Uterus (tissue), 4 donors: ENCODE measurements around the gene IRS1. TPM values are rescaled to one million over a fixed set of nuclear protein-coding genes. Genes with fewer than 3 reads are reported as not detected.

ENCODE experiments used
- DNase-seq, 2 donors: peaks; one replicate each; pipeline ENCODE4 v3.0.0-alpha.2; 2019 to 2020
- H3K27ac ChIP-seq, 2 donors: fragments of 200-600 bp; sonication (generic); 1 replicate in 1 of 2; 2 replicates in 1 of 2; pipeline ENCODE4 v1.5.1; 2016 to 2018
- H3K27me3 ChIP-seq, 2 donors: fragments of 200-600 bp; sonication (generic); one replicate each; pipeline ENCODE4 v1.5.1; 2018 to 2019; ENCODE audit warnings: control low read depth in 1 of 2
- H3K36me3 ChIP-seq, 2 donors: fragments of 200-600 bp; sonication (generic); one replicate each; pipeline ENCODE4 v1.5.1; 2019; ENCODE audit warnings: control low read depth in 1 of 2
- H3K4me1 ChIP-seq, 2 donors: fragments of 200-600 bp; sonication (generic); one replicate each; pipeline ENCODE4 v1.5.1; 2018 to 2019; ENCODE audit warnings: control low read depth in 1 of 2
- H3K4me3 ChIP-seq, 2 donors: fragments of 200-600 bp; sonication (generic); 1 replicate in 1 of 2; 2 replicates in 1 of 2; pipeline ENCODE4 v1.5.1; 2018 to 2019; ENCODE audit warnings: mild to moderate bottlenecking in 1 of 2
- H3K9me3 ChIP-seq, 2 donors: fragments of 200-600 bp; sonication (generic); one replicate each; pipeline ENCODE4 v1.5.1; 2019; ENCODE audit warnings: control low read depth in 1 of 2
- CTCF ChIP-seq, 4 experiments: fragments of 200-600 bp in 2 of 4; fragments of 450-650 bp in 2 of 4; sonication (generic) in 2 of 4; IDR thresholded peaks; one replicate each; pipeline ENCODE4 v1.5.1; 2016 to 2019; ENCODE audit warnings: antibody characterized with exemption in 4 of 4, mild to moderate bottlenecking in 2 of 4, moderate library complexity in 1 of 4
- POLR2A ChIP-seq, 2 donors: fragments of 450-650 bp; IDR thresholded peaks; one replicate each; pipeline ENCODE4 v1.6.1; 2016; ENCODE audit warnings: antibody characterized with exemption in 2 of 2, mild to moderate bottlenecking in 1 of 2, moderate library complexity in 1 of 2
- intact Hi-C: fragments of 100-400 bp; cut with DNase I; formaldehyde crosslinking; loops from one replicate; pipeline ENCODE4 v1.15.1; 2023; ENCODE audit warnings: low total_unique reads
- total RNA-seq, 4 donors: library from RNA; depleted of rRNA in 3 of 4; stranded (reverse); fragments of >200 nt in 3 of 4; gene quantifications; one replicate each; pipeline versions ENCODE4 v1.1.0 to v1.2.4, GENCODE V29; 2014 to 2023
- donor health status: DM: yes; HTN: yes; CAD: no.

Gene IRS1
- total RNA-seq, 4 donors from 2014 or later: 11.5 to 54.2 (median 29.5) TPM

- no peak for DNase-seq
- Histone ChIP-seq H3K27me3 (no peaks in the 10 kb centered on the region), H3K36me3 (no peaks in the 10 kb centered on the region), H3K9me3 (no peaks in the 10 kb centered on the region), H3K27ac (no peak overlapping the region), H3K4me3 (no peak overlapping the region), H3K4me1 (peaks cover 4 to 7% of the 10 kb centered on the region in 2 donors)
- TF ChIP-seq CTCF (IDR thresholded peaks at IDR 0.05) (no peak), POLR2A (IDR thresholded peaks at IDR 0.05) (no peak)
- intact Hi-C loops: no loop called here
These were observed 40.3 kb upstream of the IRS1 start for GRCh38 chr2:226839951-226840350.

GRCh38 chr2:226839161-226839560, 39.5 kb upstream of the IRS1 start:
- Histone ChIP-seq H3K27me3 (no peaks in the 10 kb centered on the region), H3K36me3 (no peaks in the 10 kb centered on the region), H3K27ac (no peak overlapping the region), H3K4me1 (peaks cover 6 to 7% of the 10 kb centered on the region in 2 donors), H3K9me3 (no peaks in the 10 kb centered on the region), H3K4me3 (no peak overlapping the region)
- intact Hi-C loops: no loop called here
- no peak for DNase-seq
- TF ChIP-seq POLR2A (IDR thresholded peaks at IDR 0.05): no peak
- TF ChIP-seq CTCF (IDR thresholded peaks at IDR 0.05): no peak

DNA sequence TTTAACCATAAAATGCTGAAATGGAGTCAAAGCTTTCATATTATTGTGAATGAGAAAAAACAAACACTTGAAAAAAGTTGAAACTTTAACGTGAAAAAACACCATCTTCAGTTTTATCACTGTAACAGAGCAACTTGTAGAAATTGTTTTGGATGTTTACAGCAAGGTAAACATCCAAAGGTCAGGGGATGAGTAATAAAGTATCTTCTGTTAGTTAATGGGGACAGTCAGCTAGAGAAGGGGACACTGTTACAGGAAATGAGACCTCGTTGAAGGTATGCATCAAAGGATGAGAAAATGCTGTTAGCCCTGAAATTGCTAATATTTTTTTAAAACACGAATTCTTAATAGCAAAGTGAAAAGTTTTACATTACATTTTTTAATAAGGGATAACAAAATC, 39.1 kb upstream of the IRS1 start:
- Histone ChIP-seq H3K27me3 (no peaks in the 10 kb centered on the region), H3K9me3 (no peaks in the 10 kb centered on the region), H3K4me3 (no peak overlapping the region), H3K36me3 (no peaks in the 10 kb centered on the region), H3K27ac (no peak overlapping the region), H3K4me1 (peaks cover 6 to 7% of the 10 kb centered on the region in 2 donors)
- DNase-seq: no peak
- intact Hi-C loops: no loop called here
- TF ChIP-seq POLR2A (IDR thresholded peaks at IDR 0.05) (no peak), CTCF (IDR thresholded peaks at IDR 0.05) (no peak)

- no peak for DNase-seq
- Histone ChIP-seq H3K9me3 (no peaks in the 10 kb centered on the region), H3K36me3 (no peaks in the 10 kb centered on the region), H3K4me1 (peaks cover 6 to 7% of the 10 kb centered on the region in 2 donors), H3K4me3 (no peak overlapping the region), H3K27ac (no peak overlapping the region), H3K27me3 (no peaks in the 10 kb centered on the region)
- TF ChIP-seq CTCF (IDR thresholded peaks at IDR 0.05) (no peak), POLR2A (IDR thresholded peaks at IDR 0.05) (no peak)
- intact Hi-C loops: no loop called here
These were observed 38.4 kb upstream of the IRS1 start for GRCh38 chr2:226837787-226838603.

- H3K4me1 ChIP-seq: peaks cover 6 to 7% of the 10 kb centered on the region in 2 donors
- intact Hi-C loops: no loop called here
- H3K27me3 ChIP-seq: no peaks in the 10 kb centered on the region
- H3K9me3 ChIP-seq: no peaks in the 10 kb centered on the region
- no peak overlapping the region for H3K4me3 ChIP-seq
- peak overlapping the region in 1 of 2 donors; percentile 99 for H3K27ac ChIP-seq
- no peak for DNase-seq
- no peaks in the 10 kb centered on the region for H3K36me3 ChIP-seq
- TF ChIP-seq CTCF (IDR thresholded peaks at IDR 0.05): no peak
These were observed 37.7 kb upstream of the IRS1 start for GRCh38 chr2:226837334-226837733.
